ENCODE measurements around the gene MMP15. TPM values are rescaled to one million over a fixed set of nuclear protein-coding genes. Genes with fewer than 3 reads are reported as not detected.

The MMP15 gene
- polyA plus RNA-seq, 4 donors, result 38.2 to 67.3 (median 49.7) TPM

GRCh38 chr16:57993438-57993837 is 32.1 kb upstream of the MMP15 start:
- FAIRE-seq, result no peak
- H3K27me3 ChIP-seq (ENCODE audit: control insufficient read depth in 3 of 3, insufficient read depth in 3 of 3, low read length in 3 of 3), result no peaks in the 10 kb centered on the region
- no peaks in the 10 kb centered on the region for H3K4me1 ChIP-seq (ENCODE audit: control insufficient read depth in 3 of 3, insufficient read depth in 2 of 3, low read depth in 1 of 3, low read length in 2 of 3)
- WGBS, 3 donors, result 76 to 91% (median 88%) methylated on average over 8 of the region's 8 CpGs
- no peak for DNase-seq
- no peak overlapping the region for H3K4me3 ChIP-seq (ENCODE audit: low read depth in 1 of 3, low read length in 3 of 3)
- H3K9me3 ChIP-seq (ENCODE audit: control insufficient read depth in 2 of 2, insufficient read depth in 1 of 2, low read depth in 1 of 2, low read length in 1 of 2), result no peaks in the 10 kb centered on the region
- H3K27ac ChIP-seq (ENCODE audit: low read depth in 1 of 3, low read length in 2 of 3), result no peak overlapping the region
- H3K36me3 ChIP-seq (ENCODE audit: control insufficient read depth in 3 of 3, insufficient read depth in 2 of 3, low read depth in 1 of 3, low read length in 3 of 3), result peaks cover 0 to 54% (median 0%) of the 10 kb centered on the region in 3 donors

DNA sequence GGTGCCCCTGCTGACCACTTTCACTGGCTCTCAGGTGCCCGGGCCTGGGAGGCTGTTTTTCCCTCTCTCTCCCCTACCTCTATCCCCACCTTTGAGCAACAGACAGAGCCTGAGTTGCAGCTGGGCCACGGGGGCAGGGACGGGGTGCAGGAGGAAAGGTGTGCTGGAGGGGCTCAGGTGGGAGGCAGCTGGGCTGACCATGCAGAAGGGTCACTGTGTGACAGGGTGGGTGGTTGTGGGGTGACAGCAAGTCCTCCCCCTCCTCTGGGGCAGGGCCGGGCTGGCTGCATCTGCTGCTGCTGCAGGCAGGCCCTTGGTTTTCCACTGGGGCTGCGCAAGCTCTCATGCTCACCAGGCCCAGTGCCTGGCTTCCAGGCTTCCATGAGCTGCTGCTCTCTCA is 31.7 kb upstream of the MMP15 start:
- Histone ChIP-seq H3K27ac (ENCODE audit: low read depth in 1 of 3, low read length in 2 of 3) (no peak overlapping the region), H3K9me3 (ENCODE audit: control insufficient read depth in 2 of 2, insufficient read depth in 1 of 2, low read depth in 1 of 2, low read length in 1 of 2) (no peaks in the 10 kb centered on the region), H3K27me3 (ENCODE audit: control insufficient read depth in 3 of 3, insufficient read depth in 3 of 3, low read length in 3 of 3) (no peaks in the 10 kb centered on the region), H3K36me3 (ENCODE audit: control insufficient read depth in 3 of 3, insufficient read depth in 2 of 3, low read depth in 1 of 3, low read length in 3 of 3) (peaks cover 0 to 55% (median 0%) of the 10 kb centered on the region in 3 donors), H3K4me3 (ENCODE audit: low read depth in 1 of 3, low read length in 3 of 3) (no peak overlapping the region), H3K4me1 (ENCODE audit: control insufficient read depth in 3 of 3, insufficient read depth in 2 of 3, low read depth in 1 of 3, low read length in 2 of 3) (no peaks in the 10 kb centered on the region)
- DNase-seq, result no peak
- no peak for FAIRE-seq
- WGBS, 3 donors, result 84 to 95% (median 95%) methylated on average over 4 to 5 of the region's 5 CpGs

- peaks cover 0 to 55% (median 0%) of the 10 kb centered on the region in 3 donors for H3K36me3 ChIP-seq (ENCODE audit: control insufficient read depth in 3 of 3, insufficient read depth in 2 of 3, low read depth in 1 of 3, low read length in 3 of 3)
- H3K27me3 ChIP-seq (ENCODE audit: control insufficient read depth in 3 of 3, insufficient read depth in 3 of 3, low read length in 3 of 3), result no peaks in the 10 kb centered on the region
- H3K4me3 ChIP-seq (ENCODE audit: low read depth in 1 of 3, low read length in 3 of 3), result no peak overlapping the region
- FAIRE-seq (no peak), DNase-seq (no peak)
- 89 to 96% (median 93%) methylated on average over 4 of the region's 4 CpGs for WGBS, 3 donors
- H3K9me3 ChIP-seq (ENCODE audit: control insufficient read depth in 2 of 2, insufficient read depth in 1 of 2, low read depth in 1 of 2, low read length in 1 of 2), result no peaks in the 10 kb centered on the region
- H3K27ac ChIP-seq (ENCODE audit: low read depth in 1 of 3, low read length in 2 of 3), result no peak overlapping the region
- H3K4me1 ChIP-seq (ENCODE audit: control insufficient read depth in 3 of 3, insufficient read depth in 2 of 3, low read depth in 1 of 3, low read length in 2 of 3), result no peaks in the 10 kb centered on the region
These were observed 31.2 kb upstream of the MMP15 start for GRCh38 chr16:57994361-57994760.

DNA sequence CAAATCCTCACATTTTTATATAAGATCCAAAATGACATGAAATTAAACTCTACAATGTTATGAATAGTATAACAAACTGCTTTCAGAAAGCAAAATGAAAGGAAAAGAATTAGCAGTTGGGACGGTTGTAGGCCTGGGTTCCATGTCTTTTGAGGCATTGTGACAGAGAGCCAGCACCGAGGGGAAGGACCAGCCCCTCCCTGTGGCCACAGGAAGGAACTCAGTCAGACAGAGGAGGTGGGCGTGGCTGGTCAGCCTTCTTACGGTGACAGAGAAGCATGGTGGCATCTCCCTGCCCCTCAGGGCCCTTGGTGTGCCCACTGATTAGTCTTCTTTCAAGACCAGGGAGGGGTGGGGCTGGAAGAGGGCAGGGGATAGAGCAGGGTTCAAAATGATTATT is 30.8 kb upstream of the MMP15 start:
- peak; percentile 40 to 43 for DNase-seq
- no peaks in the 10 kb centered on the region for H3K27me3 ChIP-seq (ENCODE audit: control insufficient read depth in 3 of 3, insufficient read depth in 3 of 3, low read length in 3 of 3)
- peaks cover 0 to 55% (median 0%) of the 10 kb centered on the region in 3 donors for H3K36me3 ChIP-seq (ENCODE audit: control insufficient read depth in 3 of 3, insufficient read depth in 2 of 3, low read depth in 1 of 3, low read length in 3 of 3)
- WGBS, 3 donors, result 22 to 31% (median 24%) methylated on average over 4 of the region's 4 CpGs
- H3K4me1 ChIP-seq (ENCODE audit: control insufficient read depth in 3 of 3, insufficient read depth in 2 of 3, low read depth in 1 of 3, low read length in 2 of 3), result peaks cover 0 to 4% (median 0%) of the 10 kb centered on the region in 3 donors
- H3K4me3 ChIP-seq (ENCODE audit: low read depth in 1 of 3, low read length in 3 of 3), result no peak overlapping the region
- H3K27ac ChIP-seq (ENCODE audit: low read depth in 1 of 3, low read length in 2 of 3), result no peak overlapping the region
- H3K9me3 ChIP-seq (ENCODE audit: control insufficient read depth in 2 of 2, insufficient read depth in 1 of 2, low read depth in 1 of 2, low read length in 1 of 2), result no peaks in the 10 kb centered on the region
- no peak for FAIRE-seq

DNA sequence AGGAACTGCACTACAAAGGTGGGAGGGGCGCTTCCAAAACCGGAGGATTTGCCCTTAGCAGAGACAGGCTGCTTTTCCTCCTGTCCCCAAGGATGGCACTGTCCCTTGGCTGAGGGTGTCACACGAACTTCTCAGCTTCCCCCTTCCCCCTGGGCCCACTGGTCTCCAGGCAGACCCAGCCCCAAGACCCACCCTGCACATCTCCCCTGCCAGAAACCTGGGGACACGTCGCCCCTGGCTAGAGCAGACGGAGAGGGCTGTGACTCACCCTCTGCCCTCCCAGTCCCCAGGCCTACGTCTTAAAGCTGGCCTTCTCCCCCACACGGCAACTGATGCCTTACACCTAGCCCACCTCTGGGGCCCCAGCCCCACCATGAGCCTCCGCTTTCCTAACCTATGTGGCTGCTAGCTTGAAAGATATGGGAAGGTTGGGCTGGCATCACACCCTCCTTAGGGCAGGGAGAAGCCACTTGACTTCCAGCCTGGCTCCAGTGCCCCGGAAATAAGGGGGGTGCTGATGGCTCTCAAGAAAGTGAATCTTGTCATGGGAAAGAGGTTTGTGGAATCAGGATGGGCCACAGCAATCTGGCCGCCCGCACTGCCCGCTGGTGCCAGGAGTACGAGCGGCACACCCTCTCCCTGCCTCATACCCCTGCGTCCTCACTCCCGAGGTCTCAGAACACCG is 29.7 kb upstream of the MMP15 start:
- H3K36me3 ChIP-seq (ENCODE audit: control insufficient read depth in 3 of 3, insufficient read depth in 2 of 3, low read depth in 1 of 3, low read length in 3 of 3), result peaks cover 0 to 55% (median 0%) of the 10 kb centered on the region in 3 donors
- no peaks in the 10 kb centered on the region for H3K9me3 ChIP-seq (ENCODE audit: control insufficient read depth in 2 of 2, insufficient read depth in 1 of 2, low read depth in 1 of 2, low read length in 1 of 2)
- H3K4me3 ChIP-seq (ENCODE audit: low read depth in 1 of 3, low read length in 3 of 3), result no peak overlapping the region
- FAIRE-seq, result no peak
- DNase-seq, result no peak
- 92 to 93% (median 93%) methylated on average over 18 of the region's 18 CpGs for WGBS, 3 donors
- no peak overlapping the region for H3K27ac ChIP-seq (ENCODE audit: low read depth in 1 of 3, low read length in 2 of 3)
- peaks cover 0 to 7% (median 0%) of the 10 kb centered on the region in 3 donors for H3K4me1 ChIP-seq (ENCODE audit: control insufficient read depth in 3 of 3, insufficient read depth in 2 of 3, low read depth in 1 of 3, low read length in 2 of 3)
- no peaks in the 10 kb centered on the region for H3K27me3 ChIP-seq (ENCODE audit: control insufficient read depth in 3 of 3, insufficient read depth in 3 of 3, low read length in 3 of 3)

GRCh38 chr16:57996406-57997175 is 29.0 kb upstream of the MMP15 start:
- Histone ChIP-seq H3K27ac (ENCODE audit: low read depth in 1 of 3, low read length in 2 of 3) (no peak overlapping the region), H3K36me3 (ENCODE audit: control insufficient read depth in 3 of 3, insufficient read depth in 2 of 3, low read depth in 1 of 3, low read length in 3 of 3) (peaks cover 0 to 55% (median 0%) of the 10 kb centered on the region in 3 donors), H3K4me3 (ENCODE audit: low read depth in 1 of 3, low read length in 3 of 3) (no peak overlapping the region), H3K9me3 (ENCODE audit: control insufficient read depth in 2 of 2, insufficient read depth in 1 of 2, low read depth in 1 of 2, low read length in 1 of 2) (no peaks in the 10 kb centered on the region), H3K4me1 (ENCODE audit: control insufficient read depth in 3 of 3, insufficient read depth in 2 of 3, low read depth in 1 of 3, low read length in 2 of 3) (peaks cover 0 to 9% (median 0%) of the 10 kb centered on the region in 3 donors), H3K27me3 (ENCODE audit: control insufficient read depth in 3 of 3, insufficient read depth in 3 of 3, low read length in 3 of 3) (no peaks in the 10 kb centered on the region)
- DNase-seq (no peak), FAIRE-seq (no peak)
- WGBS, 3 donors, result 97 to 98% (median 98%) methylated on average over 57 to 62 of the region's 62 CpGs

DNA sequence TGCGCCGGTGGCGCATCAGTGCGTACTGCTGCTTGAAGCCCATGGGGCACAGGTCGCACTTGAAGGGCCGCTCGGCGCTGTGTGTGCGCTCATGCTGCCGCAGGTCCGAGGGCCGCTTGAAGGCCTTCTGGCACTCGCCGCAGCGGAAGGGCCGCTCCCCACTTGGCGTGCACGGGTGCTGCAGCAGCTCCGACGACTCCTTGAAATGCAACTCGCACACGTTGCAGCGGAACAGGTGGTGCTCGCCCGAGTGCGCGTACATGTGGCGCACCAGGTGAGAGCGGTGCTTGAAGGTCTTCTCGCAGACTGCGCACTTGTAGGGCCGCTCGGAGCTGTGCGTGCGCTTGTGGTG is 28.4 kb upstream of the MMP15 start:
- no peak overlapping the region for H3K27ac ChIP-seq (ENCODE audit: low read depth in 1 of 3, low read length in 2 of 3)
- DNase-seq (no peak), FAIRE-seq (no peak)
- peaks cover 0 to 12% (median 0%) of the 10 kb centered on the region in 3 donors for H3K4me1 ChIP-seq (ENCODE audit: control insufficient read depth in 3 of 3, insufficient read depth in 2 of 3, low read depth in 1 of 3, low read length in 2 of 3)
- H3K4me3 ChIP-seq (ENCODE audit: low read depth in 1 of 3, low read length in 3 of 3), result no peak overlapping the region
- H3K9me3 ChIP-seq (ENCODE audit: control insufficient read depth in 2 of 2, insufficient read depth in 1 of 2, low read depth in 1 of 2, low read length in 1 of 2), result no peaks in the 10 kb centered on the region
- WGBS, 3 donors, result 96 to 99% (median 98%) methylated on average over 35 of the region's 35 CpGs
- H3K36me3 ChIP-seq (ENCODE audit: control insufficient read depth in 3 of 3, insufficient read depth in 2 of 3, low read depth in 1 of 3, low read length in 3 of 3), result peaks cover 0 to 55% (median 0%) of the 10 kb centered on the region in 3 donors
- no peaks in the 10 kb centered on the region for H3K27me3 ChIP-seq (ENCODE audit: control insufficient read depth in 3 of 3, insufficient read depth in 3 of 3, low read length in 3 of 3)

DNA sequence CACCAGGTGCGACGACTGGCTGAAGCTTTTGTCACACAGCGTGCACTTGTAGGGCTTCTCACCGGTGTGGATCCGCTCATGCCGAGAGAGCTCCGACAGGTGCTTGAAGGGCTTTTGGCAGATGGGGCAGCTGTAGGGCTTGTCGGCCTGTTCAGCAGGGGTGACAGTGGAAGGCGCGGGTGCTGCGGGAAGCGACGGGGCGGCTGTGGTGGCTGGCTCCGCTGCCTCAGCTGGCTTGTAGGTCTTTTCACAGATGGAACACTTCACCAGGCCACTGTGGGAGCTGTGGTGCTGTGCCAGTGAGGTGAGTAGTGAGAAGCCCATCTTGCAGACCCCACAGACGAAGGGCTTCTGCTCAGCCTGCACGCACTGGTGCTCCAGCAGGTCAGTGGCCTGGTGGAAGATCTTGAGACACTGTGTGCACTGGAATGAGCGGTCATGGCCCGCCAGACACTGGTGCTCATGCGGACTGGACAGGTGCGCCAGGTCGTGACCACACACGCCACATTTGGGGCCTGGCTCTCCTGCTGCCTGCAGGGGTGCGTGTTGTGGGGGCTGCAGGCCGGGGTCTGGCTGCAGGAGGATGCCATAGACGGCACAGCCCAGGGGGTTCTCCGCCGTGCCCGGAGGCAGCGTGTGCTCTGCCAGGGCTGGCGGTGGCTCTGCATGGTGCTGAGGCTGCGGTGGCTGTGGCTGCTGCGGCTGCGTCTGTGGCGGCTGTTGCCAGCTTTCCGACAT is 27.9 kb upstream of the MMP15 start:
- Histone ChIP-seq H3K4me1 (ENCODE audit: control insufficient read depth in 3 of 3, insufficient read depth in 2 of 3, low read depth in 1 of 3, low read length in 2 of 3) (peaks cover 0 to 12% (median 0%) of the 10 kb centered on the region in 3 donors), H3K9me3 (ENCODE audit: control insufficient read depth in 2 of 2, insufficient read depth in 1 of 2, low read depth in 1 of 2, low read length in 1 of 2) (no peaks in the 10 kb centered on the region), H3K27ac (ENCODE audit: low read depth in 1 of 3, low read length in 2 of 3) (no peak overlapping the region), H3K4me3 (ENCODE audit: low read depth in 1 of 3, low read length in 3 of 3) (no peak overlapping the region), H3K27me3 (ENCODE audit: control insufficient read depth in 3 of 3, insufficient read depth in 3 of 3, low read length in 3 of 3) (no peaks in the 10 kb centered on the region), H3K36me3 (ENCODE audit: control insufficient read depth in 3 of 3, insufficient read depth in 2 of 3, low read depth in 1 of 3, low read length in 3 of 3) (peaks cover 0 to 58% (median 0%) of the 10 kb centered on the region in 3 donors)
- WGBS, 3 donors, result 92 to 96% (median 95%) methylated on average over 33 to 36 of the region's 36 CpGs
- FAIRE-seq (no peak), DNase-seq (no peak)
